ENCODE data around the gene CEP164.

DNA sequence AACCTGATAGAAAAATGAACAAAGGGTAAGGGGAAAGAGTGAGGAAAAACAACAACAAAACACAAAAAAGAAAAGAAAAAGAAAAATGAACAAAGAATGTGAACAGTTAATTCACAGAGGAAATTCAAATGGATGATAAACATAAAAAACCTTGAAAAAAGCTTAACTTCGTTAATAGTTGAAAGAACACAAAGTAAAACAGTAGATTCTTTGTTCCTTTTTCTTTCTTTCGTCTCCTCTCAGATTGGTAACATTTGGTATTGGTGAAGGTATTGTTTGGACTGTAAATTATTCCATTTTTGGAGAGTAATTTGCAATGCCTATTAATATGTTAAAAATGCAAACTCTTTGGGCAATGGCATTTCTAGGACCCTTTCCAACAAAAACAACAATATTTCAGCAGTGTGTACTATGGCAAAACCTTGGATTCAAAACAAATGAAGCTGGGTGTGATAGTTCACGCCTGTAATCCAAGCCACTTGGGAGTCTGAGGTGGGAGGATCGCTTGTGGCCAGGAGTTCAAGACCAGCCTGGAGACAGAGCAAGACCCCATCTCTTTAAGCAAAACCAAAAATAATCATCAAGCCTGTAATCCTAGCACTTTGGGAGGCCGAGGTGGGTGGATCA is 8.3 kb upstream of the CEP164 start:
- no peak for TF ChIP-seq POLR2A (IDR thresholded peaks at IDR 0.05)
- TF ChIP-seq, protein P1, sequence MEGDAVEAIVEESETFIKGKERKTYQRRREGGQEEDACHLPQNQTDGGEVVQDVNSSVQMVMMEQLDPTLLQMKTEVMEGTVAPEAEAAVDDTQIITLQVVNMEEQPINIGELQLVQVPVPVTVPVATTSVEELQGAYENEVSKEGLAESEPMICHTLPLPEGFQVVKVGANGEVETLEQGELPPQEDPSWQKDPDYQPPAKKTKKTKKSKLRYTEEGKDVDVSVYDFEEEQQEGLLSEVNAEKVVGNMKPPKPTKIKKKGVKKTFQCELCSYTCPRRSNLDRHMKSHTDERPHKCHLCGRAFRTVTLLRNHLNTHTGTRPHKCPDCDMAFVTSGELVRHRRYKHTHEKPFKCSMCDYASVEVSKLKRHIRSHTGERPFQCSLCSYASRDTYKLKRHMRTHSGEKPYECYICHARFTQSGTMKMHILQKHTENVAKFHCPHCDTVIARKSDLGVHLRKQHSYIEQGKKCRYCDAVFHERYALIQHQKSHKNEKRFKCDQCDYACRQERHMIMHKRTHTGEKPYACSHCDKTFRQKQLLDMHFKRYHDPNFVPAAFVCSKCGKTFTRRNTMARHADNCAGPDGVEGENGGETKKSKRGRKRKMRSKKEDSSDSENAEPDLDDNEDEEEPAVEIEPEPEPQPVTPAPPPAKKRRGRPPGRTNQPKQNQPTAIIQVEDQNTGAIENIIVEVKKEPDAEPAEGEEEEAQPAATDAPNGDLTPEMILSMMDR (IDR thresholded peaks at IDR 0.05), result no peak

All from vagina (tissue), 2 donors.